SK-N-SH treated with all-trans-retinoic acid at 6 μM for 48 hours (cell line): Measurements from ENCODE around the gene VOPP1.

ENCODE experiments used
- ATAC-seq: fragments of 200-7000 bp; cut with Tn5 transposase; 3 replicates; pipeline ENCODE4 v1.9.1; 2020; ENCODE audit warnings: mild to moderate bottlenecking, moderate library complexity
- ARNTL ChIP-seq: fragments of 450-650 bp; formaldehyde crosslinking; IDR thresholded peaks from 2 replicates; pipeline ENCODE4 v1.5.0; 2020; ENCODE audit warnings: low read depth, mild to moderate bottlenecking, moderate library complexity, borderline replicate concordance
- BACH2 ChIP-seq: fragments of 250-450 bp; sonication (Bioruptor Pico); IDR thresholded peaks from 2 replicates; pipeline ENCODE4 v1.9.0; 2021; ENCODE audit warnings: mild to moderate bottlenecking, borderline replicate concordance
- CREB5 ChIP-seq: fragments of 250-450 bp; sonication (Bioruptor Pico); IDR thresholded peaks from 2 replicates; pipeline ENCODE4 v1.5.1; 2020; ENCODE audit warnings: low read depth, mild to moderate bottlenecking, moderate library complexity
- CSDC2 ChIP-seq: fragments of 250-450 bp; sonication (Bioruptor Pico); IDR thresholded peaks from 2 replicates; pipeline ENCODE4 v1.5.0; 2020; ENCODE audit warnings: mild to moderate bottlenecking, moderate library complexity
- ESRRG ChIP-seq: fragments of 250-450 bp; sonication (Bioruptor Pico); IDR thresholded peaks from 2 replicates; pipeline ENCODE4 v1.6.1; 2021; ENCODE audit warnings: mild to moderate bottlenecking
- GLIS3 ChIP-seq: fragments of 250-450 bp; sonication (Bioruptor Pico); IDR thresholded peaks from 2 replicates; pipeline ENCODE4 v1.5.0; 2020; ENCODE audit warnings: mild to moderate bottlenecking, moderate library complexity
- ISL1 ChIP-seq: fragments of 250-450 bp; sonication (Bioruptor Pico); IDR thresholded peaks from 2 replicates; pipeline ENCODE4 v2.1.2; 2022; ENCODE audit warnings: mild to moderate bottlenecking, moderate library complexity
- OSR1 ChIP-seq: fragments of 250-450 bp; sonication (Bioruptor Pico); IDR thresholded peaks from 2 replicates; pipeline ENCODE4 v1.8.0; 2022; ENCODE audit warnings: moderate library complexity, mild to moderate bottlenecking, inconsistent platforms
- POU6F1 ChIP-seq: fragments of 250-450 bp; sonication (Bioruptor Pico); IDR thresholded peaks from 2 replicates; pipeline ENCODE4 v1.8.0; 2021; ENCODE audit warnings: low read depth, mild to moderate bottlenecking, moderate library complexity, borderline replicate concordance
- PPARA ChIP-seq: fragments of 250-450 bp; sonication (Bioruptor Pico); IDR thresholded peaks from 2 replicates; pipeline ENCODE4 v1.5.0; 2020; ENCODE audit warnings: mild to moderate bottlenecking, borderline replicate concordance
- RARB ChIP-seq: fragments of 250-450 bp; sonication (Bioruptor Pico); IDR thresholded peaks from 2 replicates; pipeline ENCODE4 v1.8.0; 2021; ENCODE audit warnings: mild to moderate bottlenecking, moderate library complexity
- TOX ChIP-seq: fragments of 250-450 bp; sonication (Bioruptor Pico); IDR thresholded peaks from 2 replicates; pipeline ENCODE4 v1.8.0; 2021; ENCODE audit warnings: mild to moderate bottlenecking, moderate library complexity, borderline replicate concordance
- ZC3H10 ChIP-seq: fragments of 250-450 bp; sonication (Bioruptor Pico); IDR thresholded peaks from 2 replicates; pipeline ENCODE4 v1.5.1; 2021; ENCODE audit warnings: mild to moderate bottlenecking, moderate library complexity
- ZFP3 ChIP-seq: fragments of 250-450 bp; sonication (Bioruptor Pico); IDR thresholded peaks from 2 replicates; pipeline ENCODE4 v1.5.0; 2020; ENCODE audit warnings: mild to moderate bottlenecking, moderate library complexity
- ZFP30 ChIP-seq: fragments of 450-650 bp; formaldehyde crosslinking; IDR thresholded peaks from 2 replicates; pipeline ENCODE4 v1.5.0; 2022; ENCODE audit warnings: mild to moderate bottlenecking, moderate library complexity
- ZNF565 ChIP-seq: fragments of 450-650 bp; formaldehyde crosslinking; conservative IDR thresholded peaks from 2 replicates; pipeline ENCODE4 v1.5.0; 2020; ENCODE audit warnings: low read depth, mild to moderate bottlenecking, moderate library complexity
- ZNF70 ChIP-seq: fragments of 450-650 bp; formaldehyde crosslinking; IDR thresholded peaks from 2 replicates; pipeline ENCODE4 v1.5.0; 2020; ENCODE audit warnings: mild to moderate bottlenecking, moderate library complexity
- ZNF8 ChIP-seq: fragments of 450-650 bp; formaldehyde crosslinking; IDR thresholded peaks from 2 replicates; pipeline ENCODE4 v1.5.0; 2020; ENCODE audit warnings: mild to moderate bottlenecking, moderate library complexity
- TF ChIP-seq, protein P1 (sequence below): fragments of 250-450 bp; sonication (Bioruptor Pico); IDR thresholded peaks from 2 replicates; pipeline ENCODE4 v1.8.0; 2020; ENCODE audit warnings: mild to moderate bottlenecking, moderate library complexity, borderline replicate concordance
- TF ChIP-seq, protein P2 (sequence below): fragments of 250-450 bp; sonication (Bioruptor Pico); IDR thresholded peaks from 2 replicates; pipeline ENCODE4 v1.5.1; 2021; ENCODE audit warnings: mild to moderate bottlenecking, moderate library complexity
- TF ChIP-seq, protein P3 (sequence below): fragments of 250-450 bp; sonication (Bioruptor Pico); IDR thresholded peaks from 2 replicates; pipeline ENCODE4 v1.5.0; 2020; ENCODE audit warnings: mild to moderate bottlenecking, moderate library complexity

The VOPP1 gene

DNA sequence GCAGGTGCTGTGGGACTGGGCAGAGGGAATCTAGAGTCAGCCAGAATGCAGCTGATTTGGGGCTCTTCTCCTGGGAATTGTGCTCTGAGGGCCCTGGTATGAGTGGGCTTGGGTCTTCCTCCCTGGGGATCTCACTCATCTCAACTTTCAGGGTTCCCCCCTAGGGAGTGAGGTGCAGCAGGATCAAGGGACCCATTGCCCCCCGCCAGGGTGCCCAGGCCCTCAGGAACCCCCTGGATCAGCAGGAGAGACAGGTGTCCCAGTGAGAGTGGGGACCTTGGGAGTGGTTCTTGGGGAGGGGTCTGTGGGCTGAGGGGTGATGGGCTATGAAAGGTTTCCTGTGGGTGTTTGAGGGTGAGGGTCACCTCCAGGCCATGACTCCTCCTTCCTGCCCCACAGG, 17.6 kb upstream of the VOPP1 start:
- ATAC-seq = no peak
- TF ChIP-seq CREB5 (CRISPR knock-in tag) = no peak
- no peak for TF ChIP-seq ZC3H10 (CRISPR knock-in tag)
- no peak for TF ChIP-seq ARNTL (CRISPR knock-in tag)
- TF ChIP-seq ZNF565 (CRISPR knock-in tag) = no peak
- TF ChIP-seq GLIS3 = no peak
- TF ChIP-seq ESRRG (CRISPR knock-in tag) = no peak
- no peak for TF ChIP-seq ISL1 (CRISPR knock-in tag)
- TF ChIP-seq ZNF70 (CRISPR knock-in tag) = no peak
- no peak for TF ChIP-seq PPARA
- TF ChIP-seq CSDC2 (CRISPR knock-in tag) = no peak
- no peak for TF ChIP-seq ZFP30 (CRISPR knock-in tag)
- no peak for TF ChIP-seq ZFP3 (CRISPR knock-in tag)
- TF ChIP-seq ZNF8 (CRISPR knock-in tag) = no peak
- TF ChIP-seq POU6F1 (CRISPR knock-in tag) = no peak
- TF ChIP-seq OSR1 (CRISPR knock-in tag) = no peak
- TF ChIP-seq, protein P1, sequence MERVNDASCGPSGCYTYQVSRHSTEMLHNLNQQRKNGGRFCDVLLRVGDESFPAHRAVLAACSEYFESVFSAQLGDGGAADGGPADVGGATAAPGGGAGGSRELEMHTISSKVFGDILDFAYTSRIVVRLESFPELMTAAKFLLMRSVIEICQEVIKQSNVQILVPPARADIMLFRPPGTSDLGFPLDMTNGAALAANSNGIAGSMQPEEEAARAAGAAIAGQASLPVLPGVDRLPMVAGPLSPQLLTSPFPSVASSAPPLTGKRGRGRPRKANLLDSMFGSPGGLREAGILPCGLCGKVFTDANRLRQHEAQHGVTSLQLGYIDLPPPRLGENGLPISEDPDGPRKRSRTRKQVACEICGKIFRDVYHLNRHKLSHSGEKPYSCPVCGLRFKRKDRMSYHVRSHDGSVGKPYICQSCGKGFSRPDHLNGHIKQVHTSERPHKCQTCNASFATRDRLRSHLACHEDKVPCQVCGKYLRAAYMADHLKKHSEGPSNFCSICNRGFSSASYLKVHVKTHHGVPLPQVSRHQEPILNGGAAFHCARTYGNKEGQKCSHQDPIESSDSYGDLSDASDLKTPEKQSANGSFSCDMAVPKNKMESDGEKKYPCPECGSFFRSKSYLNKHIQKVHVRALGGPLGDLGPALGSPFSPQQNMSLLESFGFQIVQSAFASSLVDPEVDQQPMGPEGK = no peak
- TF ChIP-seq BACH2 = no peak
- no peak for TF ChIP-seq TOX (CRISPR knock-in tag)
- TF ChIP-seq, protein P2, sequence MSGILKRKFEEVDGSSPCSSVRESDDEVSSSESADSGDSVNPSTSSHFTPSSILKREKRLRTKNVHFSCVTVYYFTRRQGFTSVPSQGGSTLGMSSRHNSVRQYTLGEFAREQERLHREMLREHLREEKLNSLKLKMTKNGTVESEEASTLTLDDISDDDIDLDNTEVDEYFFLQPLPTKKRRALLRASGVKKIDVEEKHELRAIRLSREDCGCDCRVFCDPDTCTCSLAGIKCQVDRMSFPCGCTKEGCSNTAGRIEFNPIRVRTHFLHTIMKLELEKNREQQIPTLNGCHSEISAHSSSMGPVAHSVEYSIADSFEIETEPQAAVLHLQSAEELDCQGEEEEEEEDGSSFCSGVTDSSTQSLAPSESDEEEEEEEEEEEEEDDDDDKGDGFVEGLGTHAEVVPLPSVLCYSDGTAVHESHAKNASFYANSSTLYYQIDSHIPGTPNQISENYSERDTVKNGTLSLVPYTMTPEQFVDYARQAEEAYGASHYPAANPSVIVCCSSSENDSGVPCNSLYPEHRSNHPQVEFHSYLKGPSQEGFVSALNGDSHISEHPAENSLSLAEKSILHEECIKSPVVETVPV (CRISPR knock-in tag) = no peak
- TF ChIP-seq, all 23 proteins: peak for 0

GRCh38 chr7:55588976-55589604, 16.8 kb upstream of the VOPP1 start:
- no peak for ATAC-seq
- TF ChIP-seq ZNF70 (CRISPR knock-in tag) (no peak), RARB (CRISPR knock-in tag) (no peak), ZFP3 (CRISPR knock-in tag) (no peak), TOX (CRISPR knock-in tag) (no peak), ZNF565 (CRISPR knock-in tag) (no peak), GLIS3 (no peak), ZC3H10 (CRISPR knock-in tag) (no peak), PPARA (no peak), ARNTL (CRISPR knock-in tag) (no peak), ZFP30 (CRISPR knock-in tag) (no peak), ESRRG (CRISPR knock-in tag) (no peak), CREB5 (CRISPR knock-in tag) (no peak)
- TF ChIP-seq, protein P2 (CRISPR knock-in tag) = no peak
- TF ChIP-seq, all 23 proteins: peak for 0

GRCh38 chr7:55588379-55588699, 16.0 kb upstream of the VOPP1 start:
- peak; percentile 28 for ATAC-seq
- TF ChIP-seq ARNTL (CRISPR knock-in tag) (no peak), CSDC2 (CRISPR knock-in tag) (no peak), ISL1 (CRISPR knock-in tag) (no peak), CREB5 (CRISPR knock-in tag) (no peak), POU6F1 (CRISPR knock-in tag) (no peak), ZNF8 (CRISPR knock-in tag) (no peak), ZFP30 (CRISPR knock-in tag) (no peak), ZFP3 (CRISPR knock-in tag) (no peak)
- TF ChIP-seq, protein P3, sequence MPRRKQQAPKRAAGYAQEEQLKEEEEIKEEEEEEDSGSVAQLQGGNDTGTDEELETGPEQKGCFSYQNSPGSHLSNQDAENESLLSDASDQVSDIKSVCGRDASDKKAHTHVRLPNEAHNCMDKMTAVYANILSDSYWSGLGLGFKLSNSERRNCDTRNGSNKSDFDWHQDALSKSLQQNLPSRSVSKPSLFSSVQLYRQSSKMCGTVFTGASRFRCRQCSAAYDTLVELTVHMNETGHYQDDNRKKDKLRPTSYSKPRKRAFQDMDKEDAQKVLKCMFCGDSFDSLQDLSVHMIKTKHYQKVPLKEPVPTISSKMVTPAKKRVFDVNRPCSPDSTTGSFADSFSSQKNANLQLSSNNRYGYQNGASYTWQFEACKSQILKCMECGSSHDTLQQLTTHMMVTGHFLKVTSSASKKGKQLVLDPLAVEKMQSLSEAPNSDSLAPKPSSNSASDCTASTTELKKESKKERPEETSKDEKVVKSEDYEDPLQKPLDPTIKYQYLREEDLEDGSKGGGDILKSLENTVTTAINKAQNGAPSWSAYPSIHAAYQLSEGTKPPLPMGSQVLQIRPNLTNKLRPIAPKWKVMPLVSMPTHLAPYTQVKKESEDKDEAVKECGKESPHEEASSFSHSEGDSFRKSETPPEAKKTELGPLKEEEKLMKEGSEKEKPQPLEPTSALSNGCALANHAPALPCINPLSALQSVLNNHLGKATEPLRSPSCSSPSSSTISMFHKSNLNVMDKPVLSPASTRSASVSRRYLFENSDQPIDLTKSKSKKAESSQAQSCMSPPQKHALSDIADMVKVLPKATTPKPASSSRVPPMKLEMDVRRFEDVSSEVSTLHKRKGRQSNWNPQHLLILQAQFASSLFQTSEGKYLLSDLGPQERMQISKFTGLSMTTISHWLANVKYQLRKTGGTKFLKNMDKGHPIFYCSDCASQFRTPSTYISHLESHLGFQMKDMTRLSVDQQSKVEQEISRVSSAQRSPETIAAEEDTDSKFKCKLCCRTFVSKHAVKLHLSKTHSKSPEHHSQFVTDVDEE (CRISPR knock-in tag) = no peak
